MM.1S (cell line): ENCODE results near the gene ANAPC5.

Source experiments
- DNase-seq: peaks from one replicate; pipeline ENCODE4 v3.0.0-alpha.2; 2015
- H2AFZ ChIP-seq: fragments of 300-600 bp; sonication (generic); 2 replicates; pipeline ENCODE4 v1.6.0; 2016; ENCODE audit warnings: antibody characterized with exemption, low read length
- H3F3A ChIP-seq: fragments of 300-600 bp; sonication (generic); 2 replicates; pipeline ENCODE4 v1.6.1; 2016; ENCODE audit warnings: mild to moderate bottlenecking, antibody characterized with exemption, low read length, moderate library complexity, mixed read lengths; ENCODE audit not compliant: insufficient read depth
- H3K27ac ChIP-seq: fragments of 300-600 bp; sonication (generic); 2 replicates; pipeline ENCODE4 v1.5.1; 2016; ENCODE audit warnings: mild to moderate bottlenecking, low read length
- H3K27me3 ChIP-seq: fragments of 300-600 bp; sonication (generic); replicated peaks from 2 replicates; pipeline ENCODE4 v1.6.0; 2016; ENCODE audit warnings: low read length; ENCODE audit not compliant: insufficient read depth
- H3K36me3 ChIP-seq: fragments of 300-600 bp; sonication (generic); replicated peaks from 2 replicates; pipeline ENCODE4 v1.6.1; 2016; ENCODE audit warnings: mild to moderate bottlenecking, low read length, mixed read lengths; ENCODE audit not compliant: insufficient read depth
- H3K4me1 ChIP-seq: fragments of 300-600 bp; sonication (generic); 2 replicates; pipeline ENCODE4 v1.6.1; 2016; ENCODE audit warnings: low read length, mixed read lengths
- H3K4me2 ChIP-seq: fragments of 300-600 bp; sonication (generic); 2 replicates; pipeline ENCODE4 v1.6.0; 2016; ENCODE audit warnings: low read depth, low read length
- H3K4me3 ChIP-seq: fragments of 300-600 bp; sonication (generic); 2 replicates; pipeline ENCODE4 v1.5.1; 2016; ENCODE audit warnings: low read length, mixed read lengths
- H3K79me2 ChIP-seq: fragments of 300-600 bp; sonication (generic); 2 replicates; pipeline ENCODE4 v1.6.1; 2016; ENCODE audit warnings: mixed run types, low read length, mixed read lengths
- H3K9ac ChIP-seq: fragments of 300-600 bp; sonication (generic); 2 replicates; pipeline ENCODE4 v1.6.1; 2016; ENCODE audit warnings: low read length, mixed read lengths
- H3K9me2 ChIP-seq: fragments of 300-600 bp; sonication (generic); replicated peaks from 2 replicates; pipeline ENCODE4 v1.6.1; 2016; ENCODE audit warnings: mild to moderate bottlenecking, low read length, mixed read lengths; ENCODE audit not compliant: insufficient read depth
- H3K9me3 ChIP-seq: fragments of 300-600 bp; sonication (generic); replicated peaks from 2 replicates; pipeline ENCODE4 v1.6.1; 2016; ENCODE audit warnings: mild to moderate bottlenecking, low read length, mixed read lengths; ENCODE audit not compliant: insufficient read depth
- H4K20me1 ChIP-seq: fragments of 300-600 bp; sonication (generic); 2 replicates; pipeline ENCODE4 v1.6.1; 2016; ENCODE audit warnings: mild to moderate bottlenecking, low read length, moderate library complexity, mixed read lengths; ENCODE audit not compliant: insufficient read depth
- CTCF ChIP-seq: fragments of 300-600 bp; sonication (generic); IDR thresholded peaks from 2 replicates; pipeline ENCODE4 v1.5.1; 2016; ENCODE audit warnings: antibody characterized with exemption, low read length, mixed read lengths
- EZH2 ChIP-seq: fragments of 300-600 bp; sonication (generic); optimal IDR thresholded peaks from 2 replicates; pipeline ENCODE3; 2017; ENCODE audit warnings: low read depth, mild to moderate bottlenecking, antibody characterized with exemption, low read length, mixed read lengths
- EZH2phosphoT487 ChIP-seq: fragments of 300-600 bp; sonication (generic); IDR thresholded peaks from 2 replicates; pipeline ENCODE4 v1.6.1; 2018; ENCODE audit warnings: antibody characterized with exemption, low read length

Gene ANAPC5

GRCh38 chr12:121287267-121287954 lies 64.8 kb downstream of the ANAPC5 start:
- peaks cover 58% of the 10 kb centered on the region for H3K79me2 ChIP-seq
- TF ChIP-seq EZH2phosphoT487 = no peak
- TF ChIP-seq CTCF = no peak
- TF ChIP-seq EZH2 = no peak
- H2AFZ ChIP-seq = no peak overlapping the region
- no peak overlapping the region for H3K4me2 ChIP-seq
- no peak overlapping the region for H3K27ac ChIP-seq
- no peak overlapping the region for H3K4me3 ChIP-seq
- H3K9me3 ChIP-seq = no peaks in the 10 kb centered on the region
- 0 out of 2 replicates have a peak, but pooled peaks cover 1% of the 10 kb centered on the region for H3F3A ChIP-seq
- H3K27me3 ChIP-seq = no peaks in the 10 kb centered on the region
- no peak for DNase-seq
- H3K36me3 ChIP-seq = no peaks in the 10 kb centered on the region
- no peaks in the 10 kb centered on the region for H4K20me1 ChIP-seq
- H3K9ac ChIP-seq = no peak overlapping the region
- no peaks in the 10 kb centered on the region for H3K9me2 ChIP-seq
- peaks cover 9% of the 10 kb centered on the region for H3K4me1 ChIP-seq

GRCh38 chr12:121285856-121286255 lies 66.4 kb downstream of the ANAPC5 start:
- Histone ChIP-seq H3K9ac (no peak overlapping the region), H3K36me3 (no peaks in the 10 kb centered on the region), H3K27me3 (no peaks in the 10 kb centered on the region), H3K4me1 (peaks cover 8% of the 10 kb centered on the region), H3K4me2 (no peak overlapping the region), H3K9me2 (no peaks in the 10 kb centered on the region), H3K4me3 (no peak overlapping the region), H3K79me2 (peaks cover 58% of the 10 kb centered on the region), H2AFZ (no peak overlapping the region), H3F3A (no peaks in the 10 kb centered on the region), H3K27ac (no peak overlapping the region), H4K20me1 (no peaks in the 10 kb centered on the region), H3K9me3 (no peaks in the 10 kb centered on the region)
- TF ChIP-seq EZH2 (no peak), CTCF (no peak), EZH2phosphoT487 (no peak)
- DNase-seq = no peak

GRCh38 chr12:121284551-121285390 lies 67.4 kb downstream of the ANAPC5 start:
- DNase-seq = no peak

More at GRCh38 chr12:121284551-121285390, 67.4 kb downstream of the ANAPC5 start:
- Histone ChIP-seq H3K9me3 (no peaks in the 10 kb centered on the region), H3K9me2 (no peaks in the 10 kb centered on the region), H3K4me1 (peaks cover 8% of the 10 kb centered on the region), H3K27me3 (no peaks in the 10 kb centered on the region), H3K4me3 (no peak overlapping the region), H3K36me3 (no peaks in the 10 kb centered on the region), H3F3A (no peaks in the 10 kb centered on the region), H2AFZ (no peak overlapping the region), H4K20me1 (no peaks in the 10 kb centered on the region), H3K4me2 (no peak overlapping the region), H3K27ac (no peak overlapping the region), H3K9ac (no peak overlapping the region), H3K79me2 (peaks cover 47% of the 10 kb centered on the region)
- TF ChIP-seq CTCF (no peak), EZH2 (no peak), EZH2phosphoT487 (no peak)
